Thymus (tissue), 11 donors: ENCODE measurements around the gene CSNK1G2. TPM values are rescaled to one million over a fixed set of nuclear protein-coding genes. Genes with fewer than 3 reads are reported as not detected.

ENCODE experiments used
- DNase-seq, 9 donors: peaks; one replicate each; pipeline ENCODE4 v3.0.0-alpha.2; 2013; ENCODE audit warnings: low spot score in 9 of 9, low read depth in 6 of 9, missing footprints in 1 of 9
- H3K27ac ChIP-seq, 2 donors: one replicate each; pipeline ENCODE4 v1.5.1; 2013; ENCODE audit warnings: control low read depth in 1 of 2, low read depth in 1 of 2, low read length in 1 of 2, mild to moderate bottlenecking in 1 of 2, moderate library complexity in 1 of 2
- H3K27me3 ChIP-seq, 2 donors: one replicate each; pipeline ENCODE4 v1.5.1; 2013; ENCODE audit warnings: low read length in 1 of 2; ENCODE audit not compliant: control insufficient read depth in 2 of 2, insufficient read depth in 1 of 2
- H3K36me3 ChIP-seq, 2 donors: one replicate each; pipeline ENCODE4 v1.5.1; 2013; ENCODE audit warnings: low read length in 1 of 2, mild to moderate bottlenecking in 1 of 2, moderate library complexity in 1 of 2; ENCODE audit not compliant: control insufficient read depth in 2 of 2, insufficient read depth in 2 of 2
- H3K4me1 ChIP-seq, 2 donors: one replicate each; pipeline ENCODE4 v1.5.1; 2013; ENCODE audit warnings: low read length in 2 of 2; ENCODE audit not compliant: control insufficient read depth in 2 of 2, insufficient read depth in 2 of 2
- H3K4me3 ChIP-seq, 2 donors: one replicate each; pipeline ENCODE4 v1.5.1; 2013; ENCODE audit warnings: low read length in 2 of 2, control low read depth in 1 of 2, mild to moderate bottlenecking in 1 of 2
- H3K9me3 ChIP-seq, 2 donors: one replicate each; pipeline ENCODE4 v1.5.1; 2013; ENCODE audit warnings: low read length in 1 of 2, mild to moderate bottlenecking in 1 of 2; ENCODE audit not compliant: control insufficient read depth in 2 of 2, insufficient read depth in 1 of 2
- WGBS: extraction: QIAGEN DNeasy Blood & Tissue Kit; methylation state at CpG from one replicate; pipeline ENCODE4 v1.1.7; 2013; 5-methylcytosine and 5-hydroxymethylcytosine counted together
- polyA plus RNA-seq: library from polyadenylated mRNA; stranded (reverse); fragments of 200-250 nt; gene quantifications from one replicate; pipeline ENCODE4 v1.2.3, GENCODE V29; 2013
- total RNA-seq: library from RNA; stranded (reverse); fragments of 120-200 nt; gene quantifications from one replicate; pipeline ENCODE4 v1.2.4, GENCODE V29; 2013
- donor health status: healthy.

The CSNK1G2 gene
- total and polyA plus RNA-seq, 2 donors, result 52.0 to 80.9 TPM

DNA sequence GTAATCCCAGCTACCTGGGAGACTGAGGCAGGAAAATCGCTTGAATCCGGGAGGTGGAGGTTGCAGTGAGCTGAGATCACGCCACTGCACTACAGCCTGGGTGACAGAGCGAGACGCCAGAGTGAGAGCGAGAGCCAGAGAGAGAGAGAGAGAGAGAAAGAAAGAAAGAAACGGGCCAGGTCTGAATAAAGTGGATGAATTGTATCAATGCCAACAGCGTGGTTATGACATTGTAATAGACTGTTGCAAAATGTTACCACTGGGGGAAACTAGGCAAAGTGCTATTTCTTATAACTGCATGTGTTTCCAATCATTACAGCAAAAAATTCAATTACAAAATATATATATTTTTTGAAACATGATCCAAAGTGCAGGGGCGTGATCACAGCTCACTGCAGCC is 86.4 kb downstream of the CSNK1G2 start:
- 83% methylated on average over 9 of the region's 9 CpGs for WGBS
- Histone ChIP-seq H3K27me3 (peaks cover 0 to 3% of the 10 kb centered on the region in 2 donors), H3K4me3 (no peak overlapping the region), H3K36me3 (no peaks in the 10 kb centered on the region), H3K27ac (no peak overlapping the region), H3K9me3 (peaks cover 0 to 6% of the 10 kb centered on the region in 2 donors), H3K4me1 (peaks cover 6 to 7% of the 10 kb centered on the region in 2 donors)
- DNase-seq, result no peak

Other genes starting within 250 kb of the CSNK1G2 start
- under 0.01 TPM for gene ONECUT3, start 187.7 kb upstream of the CSNK1G2 start, total RNA-seq
- gene ONECUT3, start 187.7 kb upstream of the CSNK1G2 start, polyA plus RNA-seq, result 0.02 TPM
- 1.3 TPM for gene ATP8B3, start 128.9 kb upstream of the CSNK1G2 start, total RNA-seq
- gene ATP8B3, start 128.9 kb upstream of the CSNK1G2 start, polyA plus RNA-seq, result 3.6 TPM
- 3.8 TPM for gene REXO1, start 92.7 kb upstream of the CSNK1G2 start, total RNA-seq
- 28.7 TPM for gene REXO1, start 92.7 kb upstream of the CSNK1G2 start, polyA plus RNA-seq
- 3.2 TPM for gene KLF16, start 77.6 kb upstream of the CSNK1G2 start, total RNA-seq
- gene KLF16, start 77.6 kb upstream of the CSNK1G2 start, polyA plus RNA-seq, result 8.4 TPM
- gene ABHD17A, start 55.7 kb upstream of the CSNK1G2 start, total RNA-seq, result 97.4 TPM
- 90.4 TPM for gene ABHD17A, start 55.7 kb upstream of the CSNK1G2 start, polyA plus RNA-seq
- gene ADAT3, start 35.8 kb upstream of the CSNK1G2 start, total RNA-seq, result 2.0 TPM
- 4.5 TPM for gene ADAT3, start 35.8 kb upstream of the CSNK1G2 start, polyA plus RNA-seq
- gene SCAMP4, start 35.8 kb upstream of the CSNK1G2 start, total RNA-seq, result 9.2 TPM
- gene SCAMP4, start 35.8 kb upstream of the CSNK1G2 start, polyA plus RNA-seq, result 21.9 TPM
- 18.0 TPM for gene BTBD2, start 74.5 kb downstream of the CSNK1G2 start, total RNA-seq
- gene BTBD2, start 74.5 kb downstream of the CSNK1G2 start, polyA plus RNA-seq, result 36.9 TPM
- gene MKNK2, start 110.1 kb downstream of the CSNK1G2 start, total RNA-seq, result 59.4 TPM
- gene MKNK2, start 110.1 kb downstream of the CSNK1G2 start, polyA plus RNA-seq, result 97.9 TPM
- gene MOB3A, start 155.2 kb downstream of the CSNK1G2 start, total RNA-seq, result 20.0 TPM
- gene MOB3A, start 155.2 kb downstream of the CSNK1G2 start, polyA plus RNA-seq, result 29.7 TPM
- gene IZUMO4, start 155.7 kb downstream of the CSNK1G2 start, total RNA-seq, result 5.1 TPM
- gene IZUMO4, start 155.7 kb downstream of the CSNK1G2 start, polyA plus RNA-seq, result 37.8 TPM
- gene AP3D1, start 210.4 kb downstream of the CSNK1G2 start, total RNA-seq, result 32.5 TPM
- 80.1 TPM for gene AP3D1, start 210.4 kb downstream of the CSNK1G2 start, polyA plus RNA-seq
- gene DOT1L, start 222.8 kb downstream of the CSNK1G2 start, total RNA-seq, result 3.4 TPM
- 9.9 TPM for gene DOT1L, start 222.8 kb downstream of the CSNK1G2 start, polyA plus RNA-seq